ENCODE data around the gene ZNF324B. TPM values are rescaled to one million over a fixed set of nuclear protein-coding genes. Genes with fewer than 3 reads are reported as not detected.
"Not testable (repeated sequence)": the region's sequence is repeated elsewhere in the genome, so short reads cannot be mapped to it uniquely, and the experiment has no call there.

Gene ZNF324B
- total RNA-seq, 1 donor from 2014 or later = 5.2 TPM

- DNase-seq (ENCODE audit: low spot score); H3K4me1 Mint-ChIP-seq (ENCODE audit: unreplicated experiment); H3K9me3 Mint-ChIP-seq (ENCODE audit: unreplicated experiment); H3K4me3 Mint-ChIP-seq (ENCODE audit: unreplicated experiment); H3K27me3 Mint-ChIP-seq (ENCODE audit: unreplicated experiment); H3K27ac Mint-ChIP-seq (ENCODE audit: unreplicated experiment): not testable (repeated sequence)
- peaks cover 20% of the 10 kb centered on the region for H3K36me3 Mint-ChIP-seq (ENCODE audit: low read depth, unreplicated experiment)
Measured at GRCh38 chr19:58449980-58450379, 1.4 kb upstream of the ZNF324B start.

- no peak for TF ChIP-seq CTCF (IDR thresholded peaks at IDR 0.05; ENCODE audit: unreplicated experiment)
- H3K27me3 Mint-ChIP-seq (ENCODE audit: unreplicated experiment) = peaks cover 9% of the 10 kb centered on the region
- peak overlapping the region; percentile 83 for H3K27ac Mint-ChIP-seq (ENCODE audit: unreplicated experiment)
- peak overlapping the region; percentile 90 for H3K4me3 Mint-ChIP-seq (ENCODE audit: unreplicated experiment)
- peaks cover 20% of the 10 kb centered on the region for H3K36me3 Mint-ChIP-seq (ENCODE audit: low read depth, unreplicated experiment)
- H3K4me1 Mint-ChIP-seq (ENCODE audit: unreplicated experiment) = peaks cover 6% of the 10 kb centered on the region
- DNase-seq (ENCODE audit: low spot score) = no peak
- peaks cover 6% of the 10 kb centered on the region for H3K9me3 Mint-ChIP-seq (ENCODE audit: unreplicated experiment)
Measured at GRCh38 chr19:58450856-58451357, 515 bp upstream of the ZNF324B start.

GRCh38 chr19:58453743-58454142 is 2.3 kb downstream of the ZNF324B start:
- peaks cover 7% of the 10 kb centered on the region for H3K27me3 Mint-ChIP-seq (ENCODE audit: unreplicated experiment)
- H3K36me3 Mint-ChIP-seq (ENCODE audit: low read depth, unreplicated experiment) = peaks cover 21% of the 10 kb centered on the region
- no peak for DNase-seq (ENCODE audit: low spot score)
- TF ChIP-seq CTCF (IDR thresholded peaks at IDR 0.05; ENCODE audit: unreplicated experiment) = no peak
- no peak overlapping the region for H3K4me3 Mint-ChIP-seq (ENCODE audit: unreplicated experiment)
- no peaks in the 10 kb centered on the region for H3K9me3 Mint-ChIP-seq (ENCODE audit: unreplicated experiment)
- no peak overlapping the region for H3K27ac Mint-ChIP-seq (ENCODE audit: unreplicated experiment)
- peaks cover 6% of the 10 kb centered on the region for H3K4me1 Mint-ChIP-seq (ENCODE audit: unreplicated experiment)

- Mint-ChIP-seq H3K9me3 (ENCODE audit: unreplicated experiment) (no peaks in the 10 kb centered on the region), H3K27me3 (ENCODE audit: unreplicated experiment) (peaks cover 7% of the 10 kb centered on the region), H3K36me3 (ENCODE audit: low read depth, unreplicated experiment) (peaks cover 15% of the 10 kb centered on the region), H3K27ac (ENCODE audit: unreplicated experiment) (no peak overlapping the region), H3K4me1 (ENCODE audit: unreplicated experiment) (peaks cover 6% of the 10 kb centered on the region), H3K4me3 (ENCODE audit: unreplicated experiment) (no peak overlapping the region)
- DNase-seq (ENCODE audit: low spot score) = no peak
- TF ChIP-seq CTCF (IDR thresholded peaks at IDR 0.05; ENCODE audit: unreplicated experiment) = no peak
Measured at GRCh38 chr19:58455306-58455705, 3.9 kb downstream of the ZNF324B start.

GRCh38 chr19:58456111-58456510 is 4.7 kb downstream of the ZNF324B start:
- no peak overlapping the region for H3K4me3 Mint-ChIP-seq (ENCODE audit: unreplicated experiment)
- H3K36me3 Mint-ChIP-seq (ENCODE audit: low read depth, unreplicated experiment) = peaks cover 12% of the 10 kb centered on the region
- TF ChIP-seq CTCF (IDR thresholded peaks at IDR 0.05; ENCODE audit: unreplicated experiment) = no peak
- no peaks in the 10 kb centered on the region for H3K9me3 Mint-ChIP-seq (ENCODE audit: unreplicated experiment)
- H3K27ac Mint-ChIP-seq (ENCODE audit: unreplicated experiment) = no peak overlapping the region
- H3K27me3 Mint-ChIP-seq (ENCODE audit: unreplicated experiment) = peaks cover 2% of the 10 kb centered on the region
- DNase-seq (ENCODE audit: low spot score) = no peak
- peaks cover 3% of the 10 kb centered on the region for H3K4me1 Mint-ChIP-seq (ENCODE audit: unreplicated experiment)

All from endothelial cell (in vitro differentiated cells).